Mesodermal cell (in vitro differentiated cells): ENCODE results near the gene SLC49A4.

Experiments
- H3K27ac ChIP-seq: 2 replicates; pipeline ENCODE4 v1.7.0; 2013; ENCODE audit warnings: mild to moderate bottlenecking, low read depth, low read length, moderate library complexity; ENCODE audit not compliant: severe bottlenecking
- H3K36me3 ChIP-seq: 2 replicates; pipeline ENCODE4 v1.7.1; 2013; ENCODE audit warnings: mild to moderate bottlenecking, low read length, moderate library complexity; ENCODE audit not compliant: control insufficient read depth, insufficient read depth
- H3K4me1 ChIP-seq: one replicate; pipeline ENCODE4 v1.7.1; 2013; ENCODE audit warnings: mild to moderate bottlenecking, low read length; ENCODE audit not compliant: insufficient read depth, control insufficient read depth, poor library complexity, severe bottlenecking
- H3K4me3 ChIP-seq: 2 replicates; pipeline ENCODE4 v1.7.0; 2013; ENCODE audit warnings: low read length, control low read depth, mild to moderate bottlenecking; ENCODE audit not compliant: insufficient read depth, poor library complexity, severe bottlenecking; ENCODE audit errors: extremely low read depth
- H3K9me3 ChIP-seq: 2 replicates; pipeline ENCODE4 v1.7.1; 2013; ENCODE audit warnings: mild to moderate bottlenecking, low read length, moderate library complexity; ENCODE audit not compliant: control insufficient read depth
- WGBS, 2 experiments: methylation state at CpG; one replicate each; pipeline ENCODE4 v1.1.5; 2013; ENCODE audit warnings: missing lambda C conversion rate in 2 of 2; ENCODE audit not compliant: insufficient coverage in 2 of 2; 5-methylcytosine and 5-hydroxymethylcytosine counted together

The SLC49A4 gene

DNA sequence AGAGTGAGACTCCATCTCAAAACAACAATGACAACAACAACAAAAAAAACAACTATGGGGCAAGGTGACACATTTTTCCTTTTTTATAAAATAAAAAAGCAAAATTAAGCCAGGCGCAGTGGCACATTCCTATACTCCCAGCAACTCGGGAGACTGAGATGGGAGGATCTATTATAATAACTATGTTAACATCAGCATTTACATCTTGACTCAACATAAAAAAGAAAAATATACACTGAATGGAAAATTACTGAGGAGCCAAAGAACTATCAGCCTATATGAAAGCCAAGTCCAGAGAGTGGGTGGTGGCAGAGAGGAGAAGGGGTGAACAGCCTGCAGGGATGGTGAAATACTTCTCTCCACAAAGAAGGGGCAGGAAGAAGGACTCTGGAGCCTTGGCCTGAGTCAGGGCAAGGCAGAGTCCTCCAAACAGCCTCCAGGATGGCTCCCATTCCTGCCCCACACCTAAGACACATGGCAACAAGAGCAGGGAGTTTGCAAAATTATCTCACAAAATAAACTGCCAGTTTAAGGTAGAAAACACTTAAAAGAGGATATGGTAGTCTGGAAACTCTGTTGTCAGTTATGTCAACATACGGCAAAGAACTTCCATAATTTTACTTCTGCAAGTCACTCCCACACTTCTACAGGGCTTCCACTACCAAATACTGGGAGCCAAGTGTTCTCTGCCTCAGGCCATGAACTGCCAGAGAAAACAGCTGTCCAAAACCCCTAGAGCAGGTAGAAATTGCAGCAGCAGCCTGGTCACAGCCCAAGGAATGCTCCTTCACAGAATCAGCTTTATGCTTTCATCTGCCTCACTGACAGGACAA is 27.1 kb upstream of the SLC49A4 start:
- 100% methylated on average over 1 of the region's 3 CpGs; no CpG with 5 or more reads in 1 of the 2 experiments for WGBS, 2 experiments
- H3K4me3 ChIP-seq, result no peak overlapping the region
- H3K9me3 ChIP-seq, result no peaks in the 10 kb centered on the region
- H3K36me3 ChIP-seq, result no peaks in the 10 kb centered on the region
- H3K27ac ChIP-seq, result no peak overlapping the region
- H3K4me1 ChIP-seq, result no peaks in the 10 kb centered on the region

DNA sequence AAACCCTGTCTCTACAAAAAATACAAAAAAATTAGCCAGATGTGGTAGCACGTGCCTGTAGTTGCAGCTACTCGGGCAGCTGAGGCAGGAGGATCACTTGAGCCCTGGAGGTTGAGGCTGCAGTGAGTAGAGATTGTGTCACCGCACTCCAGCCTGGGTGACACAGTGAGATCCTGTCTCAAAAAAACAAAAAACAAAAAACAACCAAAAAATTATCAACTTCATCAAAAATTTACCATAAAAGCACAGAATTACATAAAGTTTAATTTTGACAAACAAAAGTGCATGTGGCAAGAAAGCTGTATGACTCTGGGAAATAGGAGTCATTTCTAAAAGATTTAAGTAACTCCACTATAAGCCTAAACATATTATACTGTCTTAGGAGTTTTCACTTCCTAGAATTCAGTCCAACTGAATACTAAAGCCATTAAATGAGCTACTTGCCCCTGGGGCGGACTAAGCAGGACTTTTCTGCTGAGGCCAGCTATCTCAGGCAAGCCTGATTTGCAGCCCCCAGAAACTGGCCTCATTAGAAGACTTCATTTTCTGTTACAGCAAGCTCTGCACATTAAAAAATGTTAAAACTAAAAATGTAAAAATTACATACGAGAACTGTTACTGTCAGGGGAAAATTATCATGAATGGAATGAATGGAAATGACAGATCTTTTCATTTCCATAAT is 24.2 kb upstream of the SLC49A4 start:
- Histone ChIP-seq H3K9me3 (no peaks in the 10 kb centered on the region), H3K27ac (no peak overlapping the region), H3K4me1 (no peaks in the 10 kb centered on the region), H3K4me3 (no peak overlapping the region), H3K36me3 (no peaks in the 10 kb centered on the region)
- WGBS, 2 experiments, result 82 to 100% methylated on average over 1 to 3 of the region's 5 CpGs

DNA sequence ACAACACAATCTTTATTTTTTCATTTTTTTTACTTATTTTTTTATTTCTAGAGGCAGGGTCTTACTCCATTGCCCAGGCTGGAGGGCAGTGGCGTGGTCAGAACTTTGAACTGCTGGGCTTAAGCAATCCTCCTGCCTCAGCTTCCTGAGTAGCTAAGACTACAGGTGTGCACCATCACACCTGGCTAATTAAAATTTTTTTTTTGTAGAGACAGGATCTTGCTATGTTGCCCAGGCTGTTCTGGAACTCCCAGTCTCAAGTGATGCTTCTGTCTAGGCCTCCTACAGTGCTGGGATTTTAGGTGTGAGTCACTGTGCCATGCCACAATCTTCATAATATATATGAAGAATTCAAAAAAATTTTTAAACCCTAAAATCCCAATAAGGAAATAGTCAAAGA is 22.0 kb upstream of the SLC49A4 start:
- Histone ChIP-seq H3K9me3 (no peaks in the 10 kb centered on the region), H3K27ac (no peak overlapping the region), H3K4me3 (no peak overlapping the region), H3K36me3 (no peaks in the 10 kb centered on the region), H3K4me1 (no peaks in the 10 kb centered on the region)
- WGBS, 2 experiments, result 71 to 100% methylated on average over 1 of the region's 1 CpG

DNA sequence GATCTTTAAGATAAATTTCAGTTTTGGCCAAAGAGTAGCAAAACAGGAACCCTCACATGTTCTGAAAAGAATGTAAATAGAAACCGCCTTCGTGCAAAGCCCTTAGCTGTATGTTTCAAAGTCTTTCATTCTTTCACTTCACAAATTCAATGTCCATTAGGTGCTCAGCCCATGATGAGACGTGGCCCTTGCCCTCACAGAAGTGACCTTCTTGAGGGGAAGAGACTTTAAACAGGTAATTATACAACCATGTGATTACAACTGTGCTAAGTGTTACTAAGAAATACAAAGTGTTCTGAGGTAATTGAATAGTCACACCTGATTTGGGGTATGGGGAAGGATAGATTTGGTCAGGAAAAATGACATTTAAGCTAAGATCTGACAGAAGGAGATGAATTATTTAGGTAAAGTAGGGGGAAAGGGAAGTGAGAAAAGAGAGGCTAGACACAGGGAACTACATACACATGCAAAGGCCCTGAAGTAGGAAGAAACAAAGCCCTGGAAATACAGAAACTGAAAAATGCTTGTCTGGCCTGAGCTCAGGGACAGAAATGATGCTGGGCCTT is 20.8 kb upstream of the SLC49A4 start:
- WGBS, 2 experiments, result 100% methylated on average over 2 of the region's 3 CpGs; no CpG with 5 or more reads in 1 of the 2 experiments

DNA sequence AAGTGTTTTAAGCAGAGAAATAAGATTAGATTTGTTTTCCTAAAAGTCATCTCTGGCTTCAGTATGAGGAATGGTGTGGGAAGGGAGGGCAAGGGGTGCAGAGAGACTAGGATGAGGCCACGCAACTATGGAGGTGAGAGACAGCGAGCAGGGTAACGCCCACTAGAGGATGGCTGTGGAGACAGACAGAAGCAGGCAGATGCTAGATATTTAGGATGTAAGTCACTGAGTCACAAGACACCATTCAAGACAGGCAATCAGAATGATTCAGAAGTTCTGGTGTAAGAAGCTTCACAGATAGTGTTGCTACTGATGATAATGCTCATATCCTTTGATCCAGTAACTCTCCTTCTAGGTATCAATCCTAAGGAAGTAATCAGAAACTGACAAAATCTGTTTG is 20.3 kb upstream of the SLC49A4 start:
- no peaks in the 10 kb centered on the region for H3K9me3 ChIP-seq
- WGBS, 2 experiments, result 81 to 94% methylated on average over 3 of the region's 3 CpGs
- no peak overlapping the region for H3K27ac ChIP-seq
- H3K36me3 ChIP-seq, result no peaks in the 10 kb centered on the region
- H3K4me1 ChIP-seq, result no peaks in the 10 kb centered on the region
- H3K4me3 ChIP-seq, result no peak overlapping the region

More for the DNA sequence above, 20.8 kb upstream of the SLC49A4 start:
- Histone ChIP-seq H3K4me1 (no peaks in the 10 kb centered on the region), H3K9me3 (no peaks in the 10 kb centered on the region), H3K36me3 (no peaks in the 10 kb centered on the region), H3K4me3 (no peak overlapping the region), H3K27ac (no peak overlapping the region)

DNA sequence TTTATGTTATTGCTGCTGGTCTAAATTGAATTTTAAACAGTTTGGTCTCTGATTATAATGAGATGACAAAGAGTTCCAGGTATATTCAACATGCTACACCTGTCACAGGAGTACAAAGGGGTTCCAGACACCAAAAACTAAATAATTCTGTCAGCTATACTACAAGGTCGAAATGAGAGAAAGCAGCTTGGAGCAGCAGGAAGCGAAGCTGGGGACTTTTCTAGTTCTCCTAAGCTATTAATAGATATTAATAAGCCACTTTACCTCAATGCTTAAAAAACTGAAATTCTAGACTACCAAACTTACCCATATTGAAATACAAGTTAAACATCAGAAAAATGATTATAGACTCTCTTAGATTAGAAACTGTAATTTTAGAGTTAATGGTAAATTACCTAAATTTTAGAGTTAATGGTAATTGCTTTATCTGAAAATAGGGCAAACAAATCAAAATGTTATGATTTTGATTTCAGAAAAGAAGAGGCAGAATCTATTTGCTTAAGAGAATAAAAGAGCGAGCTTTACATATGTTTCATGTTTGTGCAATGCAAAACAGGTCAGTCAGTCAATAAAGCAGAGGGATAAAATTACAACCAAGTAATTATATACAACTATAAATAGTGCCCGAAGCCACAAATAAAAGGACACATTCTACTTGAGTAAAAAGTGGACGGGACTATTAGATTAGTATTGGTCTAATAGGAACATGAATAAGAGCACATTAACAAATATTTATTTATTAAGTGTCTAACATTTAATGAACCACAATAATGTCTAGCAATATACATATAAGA is 18.0 kb upstream of the SLC49A4 start:
- Histone ChIP-seq H3K27ac (no peak overlapping the region), H3K36me3 (no peaks in the 10 kb centered on the region), H3K9me3 (no peaks in the 10 kb centered on the region), H3K4me1 (no peaks in the 10 kb centered on the region), H3K4me3 (no peak overlapping the region)
- WGBS, 2 experiments, result 80 to 100% methylated on average over 1 of the region's 5 CpGs

DNA sequence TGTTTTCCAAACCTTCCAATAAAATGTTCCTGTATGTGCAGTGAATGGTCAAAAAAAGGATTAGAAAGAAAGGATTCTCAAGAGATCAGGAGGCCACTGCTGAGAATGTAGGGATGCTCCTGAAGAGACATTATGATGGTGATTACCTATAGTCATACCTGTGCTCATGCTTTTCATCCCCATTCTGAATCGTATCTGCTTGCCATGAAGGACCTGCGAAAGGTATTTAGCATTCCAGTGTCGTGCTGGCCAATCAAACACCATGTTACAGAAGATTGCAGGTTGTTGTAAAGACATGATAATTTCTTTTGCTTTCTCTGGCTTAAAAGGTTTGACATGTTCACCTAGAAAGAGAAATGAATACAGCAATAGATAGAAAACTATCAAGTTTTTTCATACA is 17.3 kb upstream of the SLC49A4 start:
- H3K27ac ChIP-seq, result no peak overlapping the region
- WGBS, 2 experiments, result 60 to 80% methylated on average over 1 to 2 of the region's 3 CpGs
- no peaks in the 10 kb centered on the region for H3K4me1 ChIP-seq
- no peaks in the 10 kb centered on the region for H3K9me3 ChIP-seq
- H3K36me3 ChIP-seq, result no peaks in the 10 kb centered on the region
- H3K4me3 ChIP-seq, result no peak overlapping the region

DNA sequence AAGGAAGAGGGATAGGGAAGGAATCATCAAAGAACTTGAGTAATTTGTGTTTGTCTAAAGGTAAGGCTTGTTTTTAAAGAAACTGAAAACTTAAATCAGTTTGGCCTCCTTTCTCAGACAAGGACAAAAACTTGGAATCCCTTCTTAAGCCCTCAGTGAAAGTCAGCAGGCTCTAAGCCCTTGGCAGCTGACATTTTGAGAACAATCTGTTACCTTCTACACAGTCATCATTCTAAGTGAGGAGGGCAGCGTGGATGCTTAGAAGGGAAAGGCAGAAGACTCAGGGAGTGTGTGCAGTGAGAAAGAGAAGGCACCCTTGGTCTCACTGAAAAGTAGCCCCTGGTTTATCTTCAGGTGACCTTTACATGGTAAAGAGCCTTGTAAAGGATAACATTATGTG is 12.1 kb upstream of the SLC49A4 start:
- no peak overlapping the region for H3K27ac ChIP-seq
- peaks cover 6% of the 10 kb centered on the region for H3K4me1 ChIP-seq
- H3K4me3 ChIP-seq, result no peak overlapping the region
- no CpG with 5 or more reads among the region's 1 CpG for WGBS, 2 experiments
- peaks cover 6% of the 10 kb centered on the region for H3K36me3 ChIP-seq
- no peaks in the 10 kb centered on the region for H3K9me3 ChIP-seq

DNA sequence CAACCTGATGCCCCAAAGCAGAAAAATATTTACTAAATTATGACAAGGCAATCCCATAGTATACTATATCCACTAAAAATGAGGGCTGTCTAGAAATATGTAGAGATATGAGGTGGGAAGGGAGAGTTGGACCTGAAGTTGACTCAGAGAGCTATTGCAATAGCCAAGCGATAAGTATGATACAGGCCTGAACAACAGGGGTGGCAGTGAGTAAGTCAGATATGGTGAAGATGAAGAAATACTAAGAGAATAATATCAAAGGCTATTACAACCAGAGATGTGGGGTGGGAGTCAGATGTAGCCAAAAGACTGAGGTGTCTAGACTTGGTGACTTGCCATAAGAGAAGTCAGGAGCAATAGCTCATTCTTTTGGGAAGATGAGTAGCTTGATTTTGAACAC is 10.4 kb upstream of the SLC49A4 start:
- Histone ChIP-seq H3K4me3 (no peak overlapping the region), H3K27ac (no peak overlapping the region), H3K36me3 (peaks cover 6% of the 10 kb centered on the region), H3K4me1 (peaks cover 6% of the 10 kb centered on the region), H3K9me3 (no peaks in the 10 kb centered on the region)
- WGBS, 2 experiments, result 100% methylated on average over 1 of the region's 1 CpG

DNA sequence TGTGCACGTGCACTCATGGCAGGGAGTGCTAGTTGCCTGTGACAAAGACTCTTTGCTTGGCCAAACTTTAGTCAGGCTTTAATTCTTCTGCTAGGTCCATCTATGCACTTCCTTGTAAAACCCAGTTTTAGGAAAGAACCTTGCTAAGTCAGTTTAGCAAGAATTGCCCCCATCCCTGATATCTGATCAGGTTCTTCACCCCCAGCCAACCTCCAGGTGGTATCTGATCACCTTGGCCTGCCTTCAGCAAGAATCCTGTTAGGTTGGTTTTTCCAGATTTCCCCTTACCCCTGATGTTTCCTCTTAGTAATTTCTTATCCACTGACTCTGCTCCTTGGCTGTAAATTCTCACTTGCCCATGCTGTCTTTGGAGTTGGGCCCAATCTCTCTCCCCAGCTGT is 9.6 kb upstream of the SLC49A4 start:
- no peak overlapping the region for H3K27ac ChIP-seq
- WGBS, 2 experiments, result 100% methylated on average over 1 of the region's 1 CpG; no CpG with 5 or more reads in 1 of the 2 experiments
- peaks cover 6% of the 10 kb centered on the region for H3K4me1 ChIP-seq
- H3K9me3 ChIP-seq, result no peaks in the 10 kb centered on the region
- peaks cover 6% of the 10 kb centered on the region for H3K36me3 ChIP-seq
- no peak overlapping the region for H3K4me3 ChIP-seq
